ENCODE measurements around the gene MISP. TPM values are rescaled to one million over a fixed set of nuclear protein-coding genes. Genes with fewer than 3 reads are reported as not detected.

The MISP gene
- total RNA-seq, 1 donor = not detected

- H3K27me3 ChIP-seq (ENCODE audit: insufficient read depth, low read length) = no peaks in the 10 kb centered on the region
- no peak overlapping the region for H3K4me3 ChIP-seq (ENCODE audit: low read length)
- no peaks in the 10 kb centered on the region for H3K9me3 ChIP-seq (ENCODE audit: low read depth, low read length)
- H3K4me1 ChIP-seq (ENCODE audit: insufficient read depth, low read length) = no peaks in the 10 kb centered on the region
These were observed 60.7 kb downstream of the MISP start for GRCh38 chr19:811506-812048.

GRCh38 chr19:812049-812746 lies 61.3 kb downstream of the MISP start:
- Histone ChIP-seq H3K4me1 (ENCODE audit: insufficient read depth, low read length) (no peaks in the 10 kb centered on the region), H3K4me3 (ENCODE audit: low read length) (no peak overlapping the region), H3K9me3 (ENCODE audit: low read depth, low read length) (no peaks in the 10 kb centered on the region), H3K27me3 (ENCODE audit: insufficient read depth, low read length) (no peaks in the 10 kb centered on the region)

GRCh38 chr19:812747-813218 lies 61.9 kb downstream of the MISP start:
- no peak overlapping the region for H3K4me3 ChIP-seq (ENCODE audit: low read length)
- H3K9me3 ChIP-seq (ENCODE audit: low read depth, low read length) = no peaks in the 10 kb centered on the region
- no peaks in the 10 kb centered on the region for H3K4me1 ChIP-seq (ENCODE audit: insufficient read depth, low read length)
- no peaks in the 10 kb centered on the region for H3K27me3 ChIP-seq (ENCODE audit: insufficient read depth, low read length)

GRCh38 chr19:813219-814151 lies 62.6 kb downstream of the MISP start:
- Histone ChIP-seq H3K4me1 (ENCODE audit: insufficient read depth, low read length) (no peaks in the 10 kb centered on the region), H3K4me3 (ENCODE audit: low read length) (no peak overlapping the region), H3K27me3 (ENCODE audit: insufficient read depth, low read length) (no peaks in the 10 kb centered on the region), H3K9me3 (ENCODE audit: low read depth, low read length) (no peaks in the 10 kb centered on the region)

Other genes starting within 250 kb of the MISP start
- 29.6 TPM for gene TPGS1, start 243.6 kb upstream of the MISP start, total RNA-seq
- gene CDC34, start 219.4 kb upstream of the MISP start, total RNA-seq = 20.5 TPM
- gene GZMM, start 207.1 kb upstream of the MISP start, total RNA-seq = 63.7 TPM
- gene BSG, start 178.5 kb upstream of the MISP start, total RNA-seq = 94.2 TPM
- 0.21 TPM for gene HCN2, start 161.2 kb upstream of the MISP start, total RNA-seq
- 16.8 TPM for gene POLRMT, start 117.6 kb upstream of the MISP start, total RNA-seq
- 0.10 TPM for gene FGF22, start 111.2 kb upstream of the MISP start, total RNA-seq
- gene RNF126, start 87.9 kb upstream of the MISP start, total RNA-seq = 80.6 TPM
- gene FSTL3, start 74.7 kb upstream of the MISP start, total RNA-seq = 0.73 TPM
- gene PRSS57, start 55.7 kb upstream of the MISP start, total RNA-seq = 5.4 TPM
- gene PALM, start 42.2 kb upstream of the MISP start, total RNA-seq = not detected
- gene PTBP1, start 46.3 kb downstream of the MISP start, total RNA-seq = 109 TPM
- gene PLPPR3, start 70.8 kb downstream of the MISP start, total RNA-seq = not detected
- gene AZU1, start 76.7 kb downstream of the MISP start, total RNA-seq = 0.31 TPM
- 0.31 TPM for gene PRTN3, start 89.9 kb downstream of the MISP start, total RNA-seq
- gene ELANE, start 101.2 kb downstream of the MISP start, total RNA-seq = 0.63 TPM
- 148 TPM for gene CFD, start 108.6 kb downstream of the MISP start, total RNA-seq
- gene MED16, start 142.1 kb downstream of the MISP start, total RNA-seq = 15.2 TPM
- not detected for gene RNU6-9, start 142.4 kb downstream of the MISP start, total RNA-seq
- 134 TPM for gene R3HDM4, start 162.1 kb downstream of the MISP start, total RNA-seq
- gene KISS1R, start 166.2 kb downstream of the MISP start, total RNA-seq = 0.10 TPM
- 8.0 TPM for gene ARID3A, start 174.9 kb downstream of the MISP start, total RNA-seq
- 15.1 TPM for gene WDR18, start 233.2 kb downstream of the MISP start, total RNA-seq
- gene GRIN3B, start 249.3 kb downstream of the MISP start, total RNA-seq = 0.21 TPM

Measured in mononuclear cell (primary cell).